GM21717 (cell line): ENCODE data around the gene GLDN.

ENCODE experiments used
- ATAC-seq: cut with Tn5 transposase; IDR thresholded peaks from one replicate; pipeline ENCODE4 v1.9.1; 2021; ENCODE audit warnings: mild to moderate bottlenecking, moderate library complexity; ENCODE audit not compliant: unreplicated experiment

GLDN gene

DNA sequence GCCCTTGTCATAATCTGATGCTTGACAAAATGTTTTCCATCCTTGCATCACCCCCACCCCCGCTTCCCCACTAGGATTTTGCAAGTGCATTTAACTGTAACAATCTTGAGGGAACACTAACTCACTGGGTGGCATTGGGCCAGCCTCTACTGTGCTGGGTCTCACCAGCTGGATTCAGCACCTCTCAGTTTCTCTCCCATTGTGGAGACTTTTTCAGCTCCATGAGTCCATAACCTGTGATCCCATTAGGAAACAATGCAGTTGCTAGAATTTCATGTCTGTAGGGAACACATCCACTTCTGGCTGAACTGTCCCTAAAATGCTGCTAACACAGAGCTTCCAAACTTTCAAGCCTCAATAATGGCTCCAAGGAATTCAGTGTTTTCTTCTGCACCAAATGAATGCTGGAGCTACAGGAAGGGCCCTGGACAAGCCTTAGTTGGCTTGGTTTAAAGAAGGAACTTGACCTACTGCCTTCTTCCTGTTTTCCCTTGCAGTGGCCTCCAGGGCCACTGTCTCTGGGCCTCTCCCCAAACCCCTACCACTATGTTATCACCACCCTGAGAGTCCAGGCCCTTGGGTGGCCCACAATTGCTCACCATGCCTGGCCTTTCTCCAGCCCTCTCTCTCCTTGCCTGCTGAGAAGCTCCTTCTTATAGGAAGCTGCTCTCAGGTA is 18.7 kb upstream of the GLDN start:
- no peak for ATAC-seq

DNA sequence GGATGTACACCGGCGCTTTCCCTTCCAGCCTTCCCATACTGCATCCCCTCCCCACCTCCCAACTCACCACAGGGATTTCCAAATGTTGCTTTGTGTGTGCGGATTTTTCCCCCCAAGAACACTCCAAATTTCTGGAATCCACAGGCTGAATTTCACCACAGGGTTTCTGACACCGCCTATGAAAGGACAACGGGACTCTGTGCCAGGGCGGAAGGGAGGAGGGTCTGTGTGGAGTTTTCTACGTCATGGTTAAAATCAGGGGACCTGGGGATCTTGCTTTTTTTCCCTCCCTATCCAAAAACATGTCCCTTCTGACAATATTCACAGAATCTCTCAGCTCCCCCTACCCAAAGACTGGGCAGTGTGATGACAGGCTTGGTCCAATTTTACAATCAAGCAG is 17.7 kb upstream of the GLDN start:
- ATAC-seq, result no peak

DNA sequence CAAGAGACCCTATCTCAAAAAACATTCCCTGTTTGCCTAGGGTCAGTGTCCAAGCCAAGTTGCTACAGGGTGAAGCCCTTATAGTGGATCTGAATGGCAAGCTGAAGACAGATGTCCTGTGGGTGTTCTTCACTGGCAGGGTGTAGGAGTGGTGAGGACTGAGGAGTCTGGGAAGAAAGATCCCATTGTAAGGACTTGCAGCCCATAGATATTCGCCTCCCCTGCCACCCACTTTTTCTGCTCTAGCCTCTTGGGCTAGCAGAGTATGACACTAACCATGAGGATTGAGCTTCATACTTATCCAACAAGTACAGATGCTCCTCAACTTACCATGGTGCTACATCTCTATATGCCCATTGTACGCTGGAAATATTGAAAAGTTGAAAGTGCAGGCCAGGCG is 16.3 kb upstream of the GLDN start:
- ATAC-seq, result no peak

DNA sequence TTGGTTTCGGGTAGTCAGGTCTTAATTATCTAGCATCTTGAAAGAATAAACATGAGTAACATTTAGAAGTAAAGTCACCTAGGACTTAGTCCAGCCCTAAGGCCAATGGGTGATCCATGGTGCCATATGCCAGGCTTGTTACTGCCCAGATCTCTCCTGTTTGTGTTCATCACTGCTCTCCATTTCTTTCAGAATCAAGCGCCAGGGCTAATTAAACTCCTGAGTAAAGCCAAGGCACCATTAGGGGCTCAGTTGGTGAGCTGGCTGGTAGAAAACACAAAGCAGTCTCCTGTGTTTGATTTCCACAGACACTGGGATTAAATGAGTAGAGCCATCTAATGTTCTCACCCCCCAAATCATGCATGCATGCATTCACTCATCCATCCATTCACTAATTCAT is 14.4 kb upstream of the GLDN start:
- no peak for ATAC-seq

DNA sequence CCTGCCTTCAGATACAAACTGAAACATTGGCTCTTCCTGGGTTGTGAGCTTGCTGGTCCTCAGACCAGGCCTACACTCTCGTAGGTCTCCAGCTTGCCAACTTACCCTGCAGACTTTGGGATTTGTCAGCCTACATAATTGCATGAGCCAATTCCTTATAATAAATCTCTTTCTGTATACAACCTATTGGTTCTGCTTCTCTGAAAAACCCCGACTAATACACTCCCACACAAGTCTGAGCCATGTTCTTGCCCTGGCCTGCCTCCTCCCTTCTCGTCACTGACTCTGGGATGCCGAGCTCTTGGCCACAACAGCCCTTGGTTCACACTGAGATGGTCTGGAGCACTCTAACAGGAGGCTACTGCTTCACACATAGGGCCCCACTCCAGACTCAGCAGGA is 12.5 kb upstream of the GLDN start:
- ATAC-seq, result no peak

DNA sequence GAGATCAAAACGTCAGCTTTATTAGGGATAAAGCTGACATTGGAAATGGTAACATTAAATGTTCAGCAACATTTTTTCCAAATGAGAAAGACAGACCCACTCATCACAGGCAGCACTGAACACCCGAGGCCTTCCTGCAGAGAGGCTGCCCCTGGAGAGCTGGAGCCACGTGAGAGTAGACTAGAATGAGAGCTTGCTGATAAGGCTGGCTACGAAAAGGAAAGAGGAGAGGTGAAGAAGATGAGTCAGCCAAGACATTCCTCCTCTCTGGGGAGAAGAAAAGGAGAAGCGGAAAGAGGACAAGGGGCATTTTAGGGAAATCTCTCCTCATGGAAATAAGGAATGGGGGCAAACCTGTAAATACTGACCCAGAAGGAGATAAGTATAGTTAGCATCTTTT is 10.3 kb upstream of the GLDN start:
- no peak for ATAC-seq

DNA sequence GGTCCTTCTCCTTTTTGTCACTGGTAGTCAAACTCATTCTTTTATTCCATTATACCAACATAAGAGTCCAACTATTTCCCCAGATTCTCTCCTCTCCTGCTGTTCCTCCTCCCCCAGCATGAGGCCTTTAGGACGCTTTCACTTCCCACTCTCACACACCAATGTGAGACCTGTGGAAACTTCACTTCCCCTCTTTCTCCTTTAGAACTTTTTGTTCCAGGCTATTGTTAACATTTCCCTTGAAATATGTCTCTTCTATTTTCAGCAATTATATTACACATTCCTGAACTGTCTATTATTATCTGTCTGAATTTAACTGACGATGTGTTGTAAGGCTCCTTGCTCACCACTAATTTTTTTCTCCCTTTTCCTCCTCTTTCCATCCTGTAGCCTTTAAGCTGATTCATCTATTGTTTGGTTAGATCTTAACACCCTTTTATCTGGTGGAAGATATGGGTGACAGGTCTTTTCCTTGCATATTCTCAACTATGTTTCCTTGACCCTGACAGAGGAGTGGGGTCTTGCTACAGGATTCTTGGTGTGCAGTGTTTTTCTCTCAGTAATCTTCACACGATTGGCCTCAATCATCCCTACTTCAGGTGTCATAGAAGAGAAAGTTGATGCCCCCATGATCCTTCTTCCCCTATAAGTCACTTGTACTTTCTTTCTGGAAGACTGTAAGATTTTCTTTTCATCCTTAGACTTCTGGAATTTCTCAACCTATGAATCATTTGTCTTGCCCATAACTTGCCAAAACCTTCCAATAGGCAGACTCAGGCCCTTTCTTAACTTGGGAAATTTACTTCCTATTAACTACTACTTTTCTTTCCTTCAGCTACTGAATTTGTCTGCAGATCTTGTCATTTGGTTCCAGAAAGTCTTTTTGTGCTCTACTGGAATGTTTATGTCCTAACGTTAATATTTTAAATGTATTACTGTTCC is 9.0 kb upstream of the GLDN start:
- ATAC-seq, result no peak

DNA sequence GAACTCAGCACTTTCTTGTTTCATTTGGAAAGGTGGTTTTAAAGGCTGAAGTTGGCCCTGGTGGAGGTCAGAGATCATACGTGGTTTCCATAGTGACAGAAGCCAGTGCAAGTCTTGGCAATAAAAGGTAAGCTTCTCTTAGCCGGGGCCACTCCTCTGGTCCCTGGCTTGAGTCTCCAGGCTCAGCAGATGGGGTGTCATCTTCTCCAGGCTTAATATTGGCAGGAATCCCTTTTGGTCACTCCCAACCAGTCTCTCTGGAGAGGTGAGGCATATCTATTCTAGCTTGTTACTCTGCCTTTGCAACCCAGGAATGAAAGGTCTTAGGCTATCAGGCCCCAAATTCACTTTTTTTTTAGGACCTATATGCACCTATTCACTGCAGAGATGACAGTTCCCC is 7.9 kb upstream of the GLDN start:
- no peak for ATAC-seq

DNA sequence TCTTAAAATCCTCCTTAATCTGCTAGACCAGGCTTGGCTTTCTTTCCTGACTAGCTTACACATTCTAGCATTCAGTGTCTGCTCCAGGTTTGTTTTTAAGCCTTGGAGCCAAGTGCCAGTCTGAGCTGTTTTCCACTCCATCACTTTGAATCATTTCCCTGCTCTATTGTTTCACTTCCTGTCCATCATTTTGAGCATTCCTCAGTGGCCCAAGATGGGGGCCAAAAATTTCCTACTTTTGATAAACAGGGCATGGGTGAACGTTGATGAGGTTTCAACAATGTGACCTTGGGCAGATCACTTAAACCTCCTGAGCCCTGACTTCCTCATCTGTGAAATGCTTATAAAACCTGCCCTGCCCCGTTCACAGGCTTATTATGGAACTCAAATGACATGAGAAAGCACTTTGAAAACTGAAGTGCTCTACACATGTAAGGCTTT is 7.4 kb upstream of the GLDN start:
- ATAC-seq, result no peak

DNA sequence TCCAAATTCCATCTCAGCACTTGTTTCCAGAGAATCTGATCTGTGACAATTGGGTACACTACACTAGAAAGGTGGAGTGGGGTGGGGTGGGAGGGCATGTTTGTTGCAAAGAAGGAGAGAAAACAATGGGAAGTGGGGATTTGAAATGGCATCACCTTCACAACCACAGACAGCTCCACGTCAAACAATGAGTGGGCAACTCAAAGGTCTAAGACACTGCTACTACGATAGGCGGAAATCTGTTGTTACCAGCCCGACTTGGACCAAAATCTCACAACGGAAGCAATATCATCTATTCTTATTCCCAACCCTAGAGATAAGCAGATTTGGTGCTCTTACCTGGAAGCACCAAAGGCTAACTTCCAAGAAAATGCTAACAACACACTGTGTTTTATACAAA is 6.4 kb upstream of the GLDN start:
- no peak for ATAC-seq

DNA sequence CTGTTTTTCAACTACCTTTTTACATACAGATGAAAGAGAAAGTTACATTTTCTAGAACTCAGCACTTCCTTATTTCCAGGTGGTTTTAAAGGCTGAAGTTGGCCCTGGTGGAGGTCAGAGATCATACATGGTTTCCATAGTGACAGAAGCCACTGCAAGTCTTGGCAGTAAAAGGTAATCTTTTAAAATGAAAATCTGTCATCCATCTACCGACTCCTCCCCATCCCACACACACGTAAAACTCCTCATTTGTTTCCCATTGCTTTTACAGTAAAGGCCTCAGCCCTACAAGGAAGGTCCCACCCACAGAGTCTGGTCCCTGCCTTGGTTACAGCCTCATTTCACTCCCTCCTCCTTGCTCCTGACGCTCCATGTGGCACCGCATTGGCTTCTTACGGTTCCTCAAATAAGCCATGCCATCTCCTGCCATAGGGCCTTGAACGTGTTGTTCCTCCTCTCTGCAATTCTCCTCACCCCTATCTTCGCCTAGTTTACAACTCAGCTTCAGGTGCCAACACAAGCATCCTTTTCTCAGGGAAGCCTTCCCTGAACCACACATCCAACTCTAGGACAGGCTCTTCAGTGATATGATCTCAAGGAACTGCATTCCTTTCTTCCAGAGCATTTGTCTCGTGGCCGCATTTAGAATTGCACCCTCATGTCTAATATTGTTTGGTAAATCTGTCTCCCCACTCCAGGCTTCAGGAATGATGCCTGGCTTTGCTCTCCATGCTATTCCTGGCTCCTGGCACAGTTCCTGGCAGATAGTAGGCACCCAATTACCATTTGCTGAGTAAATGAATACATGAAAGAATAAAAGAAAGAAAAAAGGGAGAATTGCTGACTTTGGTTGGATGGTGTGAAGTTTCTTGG is 5.7 kb upstream of the GLDN start:
- ATAC-seq, result peak; percentile 67

DNA sequence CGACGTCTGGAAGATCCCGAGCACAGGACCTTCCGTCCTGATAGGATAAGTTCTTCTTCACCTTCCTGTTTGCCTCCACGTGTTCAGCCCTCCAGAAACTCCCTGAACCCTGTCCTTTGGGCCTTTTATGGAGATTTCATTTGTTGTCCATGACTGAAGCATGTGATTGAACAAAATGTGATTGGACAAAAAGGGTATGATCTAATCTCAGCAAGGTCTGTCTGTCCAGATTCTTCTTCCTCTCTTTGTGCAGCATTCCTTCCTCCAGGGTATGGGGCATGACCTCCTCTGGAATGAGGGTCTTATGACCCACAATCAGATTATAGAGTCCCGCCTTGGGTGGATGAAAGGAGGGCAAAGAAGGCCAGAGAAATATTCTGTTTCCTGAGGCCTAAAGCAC is 3.0 kb upstream of the GLDN start, which contains the start of gene CYP19A1:
TSS of gene CYP19A1 (minus strand) at position 101 of the 400 bp plus-strand sequence. CDS start 95,684 bp downstream, outside the sequence.
- no peak for ATAC-seq

DNA sequence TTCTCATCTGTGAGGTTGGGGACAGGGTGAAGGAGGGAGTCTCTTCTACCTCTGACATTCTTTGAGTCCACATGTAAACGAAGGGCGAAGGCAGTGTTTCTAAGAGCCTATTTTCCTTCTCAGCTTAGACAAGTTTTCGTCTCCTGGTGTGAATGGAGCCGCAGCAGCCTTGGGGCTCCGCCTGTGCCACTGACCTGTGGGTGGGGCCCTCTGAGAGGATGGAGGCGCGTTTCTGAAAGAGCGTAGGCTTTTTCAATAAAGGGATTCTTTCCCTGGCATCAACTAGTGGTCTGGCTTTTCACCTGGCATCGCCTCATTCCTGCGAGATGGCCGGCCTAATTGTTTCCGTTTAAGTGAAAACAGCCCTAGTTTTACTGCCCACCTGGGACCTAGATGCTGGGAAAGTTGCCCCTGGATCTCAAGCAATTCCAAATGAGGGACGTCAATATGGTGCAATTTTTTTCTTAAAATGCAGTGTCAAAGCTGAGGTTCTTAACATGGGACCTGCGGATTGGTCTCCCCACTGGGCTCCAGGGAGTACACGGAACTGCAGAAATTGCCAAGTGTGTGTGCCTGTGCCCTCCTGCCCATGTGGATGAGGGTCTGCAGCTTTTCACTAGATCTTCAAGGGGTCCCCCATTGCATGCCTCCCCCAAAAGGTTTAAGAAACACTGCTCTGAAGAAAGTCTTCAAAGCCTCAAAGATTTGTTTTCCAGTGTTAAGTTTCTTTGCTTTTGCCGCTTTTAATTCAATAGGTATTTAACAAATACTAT is 958 bp downstream of the GLDN start:
- ATAC-seq, result no peak

DNA sequence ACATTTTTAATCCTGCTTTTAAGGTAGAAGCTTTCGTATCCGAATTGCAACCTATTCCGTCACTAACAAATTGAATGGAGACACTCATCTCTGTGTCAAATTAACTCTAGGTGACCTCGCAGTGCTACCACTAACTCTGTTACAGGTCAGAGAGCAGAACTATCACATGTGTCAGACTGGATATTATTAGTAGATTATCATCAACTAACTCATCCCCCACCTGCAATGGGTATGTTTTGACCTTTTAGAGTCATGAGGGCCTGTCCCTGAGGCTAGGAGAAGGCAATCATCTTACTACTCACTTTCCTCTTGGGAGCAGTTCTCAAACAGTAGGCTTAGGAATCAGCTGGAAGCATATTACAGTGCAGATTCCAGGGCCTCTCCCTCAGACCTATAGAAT is 2.0 kb downstream of the GLDN start:
- no peak for ATAC-seq

DNA sequence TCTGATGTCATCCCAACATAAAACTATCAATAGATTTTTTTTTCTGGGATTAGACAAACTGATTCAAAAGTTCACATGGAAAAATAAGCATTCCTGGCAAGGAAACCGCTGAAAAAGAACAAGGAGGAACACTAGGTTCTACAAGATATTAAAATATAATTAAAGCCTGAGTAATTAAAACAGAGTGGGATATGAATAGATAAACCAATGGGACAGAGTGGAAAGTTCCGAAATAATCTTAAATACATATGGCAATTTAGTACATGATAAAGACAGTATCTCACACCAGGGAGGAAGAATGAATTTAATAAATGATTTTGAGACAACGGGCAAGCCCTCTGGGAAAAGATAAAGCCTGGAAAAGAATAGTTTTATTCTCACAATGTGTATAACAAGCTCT is 4.7 kb downstream of the GLDN start:
- no peak for ATAC-seq

DNA sequence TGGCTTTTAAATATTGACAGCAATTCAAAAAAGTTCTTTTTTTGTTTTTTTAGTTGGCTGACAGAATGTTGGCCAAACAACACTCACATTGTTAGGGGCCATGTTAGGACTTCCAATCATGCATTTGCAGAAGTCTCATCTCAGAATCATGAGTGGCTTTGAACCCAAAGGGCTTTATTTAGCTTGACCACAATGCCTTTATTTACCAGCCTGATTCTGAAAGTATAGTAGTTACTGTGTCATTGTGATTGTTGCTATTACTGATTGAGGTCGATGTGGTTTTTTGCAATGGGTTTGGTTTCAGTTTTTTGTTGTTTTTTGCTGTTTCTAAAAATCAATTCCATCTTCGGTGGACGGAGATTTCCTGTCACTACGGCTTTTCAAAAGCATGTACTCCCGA is 7.2 kb downstream of the GLDN start:
- peak; percentile 92 for ATAC-seq

DNA sequence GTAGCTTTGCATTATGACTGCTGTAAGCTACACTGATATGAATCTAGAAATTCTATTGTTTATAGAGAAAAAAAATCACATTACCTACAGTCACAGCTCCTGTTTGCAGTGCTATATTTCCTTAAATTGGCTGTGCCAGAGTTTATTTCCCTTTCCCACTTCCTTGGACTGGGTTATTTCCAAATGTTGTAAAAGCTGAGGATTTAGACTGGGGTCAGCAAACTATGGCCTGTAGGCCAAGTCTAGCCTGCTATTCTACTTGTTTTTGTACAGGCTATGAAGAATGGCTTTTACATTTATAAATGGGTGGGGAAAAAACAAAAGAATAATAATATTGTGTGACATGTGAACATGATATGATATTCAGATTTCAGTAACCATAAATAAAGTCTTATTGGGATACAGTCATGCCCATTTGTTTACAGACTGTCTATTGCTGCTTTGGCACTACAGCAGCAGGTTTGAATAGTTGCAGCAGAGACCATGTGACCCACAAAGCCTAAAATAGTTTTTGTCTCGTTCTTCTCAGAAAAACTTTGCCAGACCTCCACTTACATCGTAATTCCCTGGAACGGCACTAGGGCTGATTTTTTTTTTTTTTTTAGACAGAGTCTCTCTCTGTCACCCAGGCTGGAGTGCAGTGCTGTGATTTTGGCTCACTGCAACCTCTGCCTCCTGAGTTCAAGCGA is 7.8 kb downstream of the GLDN start:
- no peak for ATAC-seq

DNA sequence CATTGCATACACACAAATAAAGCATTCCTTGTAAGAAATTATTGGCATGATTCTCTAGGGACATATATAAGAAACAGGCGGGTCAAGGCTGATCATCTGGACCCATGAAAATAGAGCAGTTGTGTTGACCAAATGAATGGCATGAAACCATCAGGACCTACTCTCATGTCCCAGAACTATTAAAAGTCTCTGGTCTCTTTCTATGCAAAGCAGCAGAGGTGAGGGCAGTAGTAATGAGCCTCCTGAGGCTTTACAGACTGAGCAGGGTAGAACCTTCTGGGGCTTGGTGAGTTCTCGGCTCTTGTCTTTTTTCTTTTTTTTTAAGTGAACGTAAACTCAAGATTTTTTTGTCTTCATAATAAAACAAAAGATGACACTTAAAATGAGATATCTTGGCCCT is 9.3 kb downstream of the GLDN start:
- ATAC-seq, result no peak

DNA sequence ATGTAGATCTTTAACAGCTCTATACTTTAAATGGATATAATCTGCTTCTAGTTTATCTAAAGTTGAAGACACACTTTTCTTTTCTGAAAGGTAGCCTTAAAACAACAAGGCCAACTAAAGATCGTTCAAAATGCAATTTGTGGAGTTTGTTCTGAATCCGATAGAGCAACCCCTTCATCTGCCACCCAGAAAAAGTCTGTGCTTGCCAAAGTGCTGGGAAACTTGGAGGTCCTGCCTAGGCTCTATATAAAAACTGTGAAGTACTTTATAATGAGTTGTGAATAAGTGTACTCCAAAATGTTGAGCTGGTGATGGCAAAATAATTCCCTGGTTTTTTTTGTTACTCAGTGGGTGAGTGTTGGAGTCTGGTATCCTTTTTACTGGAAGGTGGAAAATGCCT is 12.5 kb downstream of the GLDN start:
- ATAC-seq, result no peak

DNA sequence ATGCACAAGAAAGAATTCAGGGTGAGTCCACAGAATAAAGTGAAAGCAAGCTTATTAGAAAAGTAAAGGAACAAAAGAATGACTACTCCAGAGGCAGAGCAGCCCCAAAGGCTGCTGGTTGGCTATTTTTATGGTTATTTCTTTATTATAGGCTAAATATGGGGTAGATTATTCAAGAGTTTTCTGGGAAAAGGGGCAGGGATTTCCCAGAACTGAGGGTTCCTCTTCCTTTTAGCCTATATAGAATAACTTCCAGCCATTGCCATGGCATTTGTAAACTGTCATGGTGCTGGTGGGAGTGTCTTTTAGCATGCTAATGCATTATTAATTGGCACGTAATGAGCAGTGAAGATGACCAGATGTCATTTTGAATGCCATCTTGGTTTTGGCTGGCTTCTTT is 13.6 kb downstream of the GLDN start:
- no peak for ATAC-seq
